Mesenchymal stem cell (in vitro differentiated cells and primary cell): ENCODE results near the gene SHH.

Experiments used
- DNase-seq: peaks from one replicate; pipeline ENCODE4 v3.0.0-alpha.2; 2013
- H2AFZ ChIP-seq: one replicate; pipeline ENCODE4 v1.6.1; 2013; ENCODE audit warnings: low read depth, mild to moderate bottlenecking, control low read depth, inconsistent platforms, low read length, moderate library complexity
- H2AK5ac ChIP-seq: 2 replicates; pipeline ENCODE4 v1.6.1; 2013; ENCODE audit warnings: low read length, moderate library complexity, mild to moderate bottlenecking, inconsistent platforms; ENCODE audit not compliant: severe bottlenecking
- H2BK120ac ChIP-seq: one replicate; pipeline ENCODE4 v1.6.1; 2013; ENCODE audit warnings: low read depth, mild to moderate bottlenecking, inconsistent platforms, low read length, moderate library complexity
- H2BK12ac ChIP-seq, 2 experiments: one replicate each; pipeline ENCODE4 v1.6.1; 2013; ENCODE audit warnings: inconsistent platforms in 2 of 2, low read length in 2 of 2, mild to moderate bottlenecking in 2 of 2, moderate library complexity in 2 of 2, control low read depth in 1 of 2
- H2BK15ac ChIP-seq: one replicate; pipeline ENCODE4 v1.6.1; 2013; ENCODE audit warnings: mild to moderate bottlenecking, low read depth, inconsistent platforms; ENCODE audit not compliant: poor library complexity, severe bottlenecking
- H2BK5ac ChIP-seq: 2 replicates; pipeline ENCODE4 v1.6.1; 2013; ENCODE audit warnings: low read depth, mild to moderate bottlenecking, low read length, control low read depth, inconsistent platforms; ENCODE audit not compliant: poor library complexity, severe bottlenecking
- H3K14ac ChIP-seq, 2 experiments: one replicate each; pipeline ENCODE4 v1.6.1; 2013; ENCODE audit warnings: inconsistent platforms in 2 of 2, low read length in 2 of 2, control low read depth in 1 of 2, mild to moderate bottlenecking in 1 of 2, moderate library complexity in 1 of 2
- H3K18ac ChIP-seq, 2 experiments: one replicate each; pipeline ENCODE4 v1.6.1; 2013; ENCODE audit warnings: inconsistent platforms in 2 of 2, low read length in 2 of 2, control low read depth in 1 of 2, low read depth in 1 of 2, mild to moderate bottlenecking in 1 of 2
- H3K23ac ChIP-seq, 2 experiments: one replicate each; pipeline ENCODE4 v1.6.1; 2013; ENCODE audit warnings: inconsistent platforms in 2 of 2, low read length in 2 of 2, mild to moderate bottlenecking in 2 of 2, moderate library complexity in 2 of 2, control low read depth in 1 of 2
- H3K27ac ChIP-seq: 2 replicates; pipeline ENCODE4 v1.5.1; 2013; ENCODE audit warnings: mild to moderate bottlenecking, moderate library complexity, low read length, control low read depth, inconsistent platforms; ENCODE audit not compliant: poor library complexity, severe bottlenecking
- H3K27me3 ChIP-seq, 2 experiments: 2 replicates each; pipeline versions ENCODE4 v1.6.1 to v1.7.0; 2013; ENCODE audit warnings: low read length in 2 of 2, mild to moderate bottlenecking in 2 of 2, moderate library complexity in 2 of 2, control low read depth in 1 of 2, inconsistent platforms in 1 of 2; ENCODE audit not compliant: control insufficient read depth in 1 of 2, insufficient read depth in 1 of 2
- H3K36me3 ChIP-seq, 2 experiments: 2 replicates each; pipeline versions ENCODE4 v1.6.1 to v1.7.0; 2013; ENCODE audit warnings: low read length in 2 of 2, control low read depth in 1 of 2, inconsistent platforms in 1 of 2, low read depth in 1 of 2, mild to moderate bottlenecking in 1 of 2; ENCODE audit not compliant: insufficient read depth in 2 of 2, control insufficient read depth in 1 of 2
- H3K4ac ChIP-seq, 2 experiments: one replicate each; pipeline ENCODE4 v1.6.1; 2013; ENCODE audit warnings: inconsistent platforms in 2 of 2, low read length in 2 of 2, mild to moderate bottlenecking in 2 of 2, moderate library complexity in 2 of 2, control low read depth in 1 of 2, low read depth in 1 of 2
- H3K4me1 ChIP-seq: 2 replicates; pipeline ENCODE4 v1.6.1; 2013; ENCODE audit warnings: low read depth, low read length, control low read depth; ENCODE audit not compliant: control insufficient read depth, insufficient read depth
- H3K4me2 ChIP-seq: 2 replicates; pipeline ENCODE4 v1.6.1; 2013; ENCODE audit warnings: low read length, mild to moderate bottlenecking, inconsistent platforms; ENCODE audit not compliant: poor library complexity, severe bottlenecking
- H3K4me3 ChIP-seq, 2 experiments: 2 replicates each; pipeline versions ENCODE4 v1.5.1 to v1.7.0; 2013; ENCODE audit warnings: low read length in 2 of 2, mild to moderate bottlenecking in 2 of 2, control low read depth in 1 of 2, low read depth in 1 of 2; ENCODE audit not compliant: insufficient read depth in 1 of 2
- H3K79me1 ChIP-seq: replicated peaks from 2 replicates; pipeline ENCODE4 v1.6.1; 2013; ENCODE audit warnings: mild to moderate bottlenecking, control low read depth, low read length, inconsistent platforms; ENCODE audit not compliant: poor library complexity, severe bottlenecking
- H3K9ac ChIP-seq: 2 replicates; pipeline ENCODE4 v1.7.0; 2013; ENCODE audit warnings: mild to moderate bottlenecking, low read length, moderate library complexity
- H3K9me3 ChIP-seq: 2 replicates; pipeline ENCODE4 v1.7.0; 2013; ENCODE audit warnings: mild to moderate bottlenecking, low read length; ENCODE audit not compliant: control insufficient read depth
- H4K8ac ChIP-seq: one replicate; pipeline ENCODE4 v1.6.1; 2013; ENCODE audit warnings: inconsistent platforms, mild to moderate bottlenecking, low read length, moderate library complexity
- H4K91ac ChIP-seq: one replicate; pipeline ENCODE4 v1.6.1; 2013; ENCODE audit warnings: mild to moderate bottlenecking, low read length, inconsistent platforms
- WGBS: methylation state at CpG from one replicate; pipeline ENCODE4 v1.1.7; 2013; ENCODE audit warnings: mixed read lengths; 5-methylcytosine and 5-hydroxymethylcytosine counted together

SHH gene

DNA sequence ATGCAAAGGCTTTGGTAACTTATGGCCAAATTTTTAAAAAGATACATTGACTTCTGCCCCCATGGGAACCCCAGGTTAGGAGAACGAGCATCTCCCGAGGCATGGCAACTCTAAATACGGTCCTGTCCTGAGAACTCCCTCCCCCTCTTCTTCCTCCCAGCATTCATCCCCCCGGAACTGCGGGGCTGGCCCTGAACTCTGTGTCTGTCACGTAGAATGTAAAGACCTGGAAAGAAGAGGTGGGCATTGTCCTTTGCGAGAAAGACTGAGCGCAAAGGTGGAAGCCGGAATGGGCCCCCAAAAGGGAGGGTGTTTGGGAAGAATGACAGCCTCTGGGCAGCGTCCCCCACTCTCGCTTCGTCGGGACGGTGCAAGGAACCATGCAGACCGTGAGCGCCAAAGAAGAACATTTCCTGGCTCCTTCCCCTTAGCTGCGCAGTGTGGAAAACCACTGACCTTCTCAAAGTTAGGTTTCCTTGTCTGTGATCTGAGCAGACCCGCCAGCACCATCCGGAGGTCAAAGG lies 21.0 kb downstream of the SHH start:
- Histone ChIP-seq H4K91ac (no peak overlapping the region), H2BK120ac (no peak overlapping the region), H3K27ac (no peak overlapping the region), H3K4me1 (peaks cover 20% of the 10 kb centered on the region), H3K14ac (no peak overlapping the region), H3K23ac (no peak overlapping the region), H4K8ac (no peak overlapping the region), H3K4me2 (no peak overlapping the region), H3K4ac (no peak overlapping the region), H3K9me3 (no peaks in the 10 kb centered on the region), H3K9ac (no peak overlapping the region), H2BK15ac (no peak overlapping the region), H3K36me3 (no peaks in the 10 kb centered on the region), H2BK12ac (no peak overlapping the region), H2AFZ (no peak overlapping the region), H2AK5ac (no peak overlapping the region), H3K18ac (no peak overlapping the region), H3K4me3 (no peak overlapping the region), H3K79me1 (no peaks in the 10 kb centered on the region), H3K27me3 (peaks cover 7 to 9% of the 10 kb centered on the region in 2 experiments), H2BK5ac (no peak overlapping the region)
- WGBS, result 83% methylated on average over 19 of the region's 19 CpGs
- no peak for DNase-seq

DNA sequence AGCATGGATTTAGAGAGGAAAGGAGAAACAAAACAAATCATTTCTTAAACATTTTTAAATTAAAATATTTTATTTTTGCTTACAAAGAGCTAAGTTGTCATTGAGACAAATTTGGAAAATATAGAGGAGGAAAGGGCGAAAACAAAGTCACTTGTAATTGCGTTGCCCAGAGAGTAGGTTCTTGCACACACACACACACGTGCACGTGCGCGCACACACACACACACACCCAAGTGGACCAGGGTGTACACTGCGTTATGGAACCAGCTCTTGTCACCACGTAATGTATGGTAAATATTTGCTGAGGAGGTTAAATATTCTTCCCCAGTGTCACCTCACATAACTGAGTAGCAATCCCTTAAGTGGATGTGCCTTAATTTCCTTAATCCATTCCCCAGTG lies 21.6 kb downstream of the SHH start:
- Histone ChIP-seq H3K9ac (no peak overlapping the region), H3K36me3 (no peaks in the 10 kb centered on the region), H3K4me1 (peaks cover 20% of the 10 kb centered on the region), H2BK15ac (no peak overlapping the region), H4K8ac (no peak overlapping the region), H2BK120ac (no peak overlapping the region), H3K9me3 (no peaks in the 10 kb centered on the region), H2AK5ac (no peak overlapping the region), H3K4me2 (no peak overlapping the region), H2BK5ac (no peak overlapping the region), H3K18ac (no peak overlapping the region), H3K4ac (no peak overlapping the region), H3K79me1 (no peaks in the 10 kb centered on the region), H3K27ac (no peak overlapping the region), H3K23ac (no peak overlapping the region), H2BK12ac (no peak overlapping the region), H3K27me3 (peaks cover 3 to 5% of the 10 kb centered on the region in 2 experiments), H3K4me3 (no peak overlapping the region), H3K14ac (no peak overlapping the region), H2AFZ (no peak overlapping the region), H4K91ac (no peak overlapping the region)
- no peak for DNase-seq
- WGBS, result 100% methylated on average over 2 of the region's 8 CpGs

GRCh38 chr7:155789001-155789725 lies 23.1 kb downstream of the SHH start:
- Histone ChIP-seq H3K4me1 (peaks cover 20% of the 10 kb centered on the region), H3K27me3 (no peaks in the 10 kb centered on the region), H3K27ac (no peak overlapping the region), H3K79me1 (no peaks in the 10 kb centered on the region), H3K23ac (no peak overlapping the region), H3K9me3 (no peaks in the 10 kb centered on the region), H2BK120ac (no peak overlapping the region), H2AK5ac (no peak overlapping the region), H3K14ac (no peak overlapping the region), H3K18ac (no peak overlapping the region), H2BK5ac (no peak overlapping the region), H3K36me3 (peaks cover 2 to 8% of the 10 kb centered on the region in 2 experiments), H2BK12ac (no peak overlapping the region), H4K8ac (no peak overlapping the region), H3K4ac (no peak overlapping the region), H3K9ac (no peak overlapping the region), H3K4me3 (no peak overlapping the region), H4K91ac (no peak overlapping the region), H2BK15ac (peak overlapping the region; percentile 33), H2AFZ (no peak overlapping the region), H3K4me2 (no peak overlapping the region)
- DNase-seq, result no peak
- WGBS, result 90% methylated on average over 29 of the region's 29 CpGs

DNA sequence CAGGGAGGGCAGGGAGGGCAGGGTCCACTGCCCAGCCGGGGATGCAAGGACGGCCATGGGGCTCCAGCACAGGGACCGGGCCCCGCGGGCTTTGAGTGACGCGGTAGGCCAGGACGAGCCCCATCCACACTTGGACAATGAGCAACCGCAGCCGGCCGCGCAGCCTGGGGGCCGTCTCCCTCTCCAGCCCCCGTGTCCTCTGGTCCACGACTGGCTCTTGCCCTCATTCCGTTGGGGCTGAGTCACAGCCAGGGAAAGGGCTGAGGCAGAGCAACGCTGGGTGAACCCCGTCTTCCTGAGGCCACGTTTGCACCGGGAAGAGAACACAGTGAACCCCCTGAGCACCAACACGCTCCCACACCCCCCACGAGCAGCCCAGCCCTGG lies 23.7 kb downstream of the SHH start:
- no peak for DNase-seq
- Histone ChIP-seq H4K8ac (no peak overlapping the region), H3K27ac (no peak overlapping the region), H3K23ac (no peak overlapping the region), H3K14ac (no peak overlapping the region), H3K18ac (no peak overlapping the region), H3K4me3 (no peak overlapping the region), H2AFZ (no peak overlapping the region), H3K4ac (no peak overlapping the region), H2BK12ac (no peak overlapping the region), H2AK5ac (no peak overlapping the region), H3K9me3 (no peaks in the 10 kb centered on the region), H2BK120ac (no peak overlapping the region), H3K79me1 (no peaks in the 10 kb centered on the region), H3K36me3 (peaks cover 5 to 14% of the 10 kb centered on the region in 2 experiments), H2BK15ac (peak overlapping the region; percentile 33), H3K9ac (no peak overlapping the region), H4K91ac (no peak overlapping the region), H3K4me1 (peaks cover 20% of the 10 kb centered on the region), H3K27me3 (no peaks in the 10 kb centered on the region), H3K4me2 (no peak overlapping the region), H2BK5ac (no peak overlapping the region)
- WGBS, result 88% methylated on average over 22 of the region's 22 CpGs
